A549 (cell line): Measurements from ENCODE around the gene TNNI3K. TPM values are rescaled to one million over a fixed set of nuclear protein-coding genes. Genes with fewer than 3 reads are reported as not detected.

Experiments used
- ATAC-seq, 2 experiments: fragments of 200-7000 bp in 1 of 2; fragments of >200 bp in 1 of 2; cut with Nextera tagmentation in 1 of 2; cut with Tn5 transposase in 1 of 2; 3 replicates each; pipeline versions ENCODE4 v1.8.0 to v1.9.1; 2018 to 2020; ENCODE audit warnings: mild to moderate bottlenecking in 1 of 2, moderate library complexity in 1 of 2
- CTCF ChIA-PET: fragments of 300-600 bp; sonication (Branson Sonifier 250); formaldehyde crosslinking; extraction: SDS; loops from one replicate; lab custom pipeline; 2021; ENCODE audit warnings: antibody characterized with exemption, inconsistent platforms; lab: Yijun Ruan, JAX
- POLR2A ChIA-PET: fragments of 350-600 bp; formaldehyde crosslinking; extraction: SDS; loops from one replicate; lab custom pipeline; 2021; ENCODE audit warnings: antibody characterized with exemption, inconsistent platforms; lab: Yijun Ruan, JAX
- DNase-seq, 2 experiments: peaks; one replicate each; pipeline versions ENCODE4 v3.0.0 to v3.0.0-alpha.2; 2011 to 2016; ENCODE audit warnings: low read depth in 1 of 2, low spot score in 1 of 2
- FAIRE-seq: peaks from 2 replicates; lab custom pipeline; 2011; peaks lifted over from hg19 to GRCh38; lab: Jason Lieb, UNC
- H3K27ac ChIP-seq, 2 experiments: fragments of >200 bp; sonication (Bioruptor Twin); formaldehyde crosslinking; 3 replicates each; pipeline ENCODE4 v1.5.1; 2016 to 2017
- H3K4me1 ChIP-seq: fragments of >200 bp; sonication (Bioruptor Twin); formaldehyde crosslinking; 3 replicates; pipeline ENCODE4 v1.6.1; 2016
- H3K4me2 ChIP-seq: fragments of >200 bp; sonication (Bioruptor Twin); formaldehyde crosslinking; 3 replicates; pipeline ENCODE4 v1.6.1; 2016
- H3K4me3 ChIP-seq: fragments of >200 bp; sonication (Bioruptor Twin); formaldehyde crosslinking; 3 replicates; pipeline ENCODE4 v1.5.1; 2016
- H3K9me3 ChIP-seq: fragments of >200 bp; sonication (Bioruptor Twin); formaldehyde crosslinking; 3 replicates; pipeline ENCODE4 v1.6.1; 2016
- BHLHE40 ChIP-seq: IDR thresholded peaks from 2 replicates; pipeline ENCODE4 v1.6.1; 2012; ENCODE audit warnings: low read depth, low read length, inconsistent platforms
- CHD2 ChIP-seq: fragments of 150-350 bp; IDR thresholded peaks from 2 replicates; pipeline ENCODE4 v1.6.1; 2014; ENCODE audit warnings: low read length; ENCODE audit not compliant: partially characterized antibody
- CHD4 ChIP-seq: fragments of 200-600 bp; sonication (generic); IDR thresholded peaks from 2 replicates; pipeline ENCODE4 v1.6.1; 2016; ENCODE audit warnings: antibody characterized with exemption, mild to moderate bottlenecking, borderline replicate concordance
- CTCF ChIP-seq: fragments of >200 bp; sonication (Bioruptor Twin); formaldehyde crosslinking; IDR thresholded peaks from 3 replicates; pipeline ENCODE4 v1.5.1; 2016
- E2F6 ChIP-seq: IDR thresholded peaks from 2 replicates; pipeline ENCODE4 v1.6.1; 2012; ENCODE audit warnings: low read depth, borderline replicate concordance
- EHMT2 ChIP-seq: fragments of 200-600 bp; sonication (generic); IDR thresholded peaks from 2 replicates; pipeline ENCODE4 v1.6.1; 2016; ENCODE audit warnings: antibody characterized with exemption, low read depth, mild to moderate bottlenecking, moderate library complexity
- EP300 ChIP-seq, 2 experiments: fragments of >200 bp; sonication (Bioruptor Twin); formaldehyde crosslinking; IDR thresholded peaks; 2 replicates in 1 of 2; 3 replicates in 1 of 2; pipeline ENCODE4 v1.6.1; 2016 to 2017
- ESRRA ChIP-seq: fragments of 150-350 bp; IDR thresholded peaks from 2 replicates; pipeline ENCODE4 v1.6.1; 2014; ENCODE audit warnings: mild to moderate bottlenecking, low read length, borderline replicate concordance
- FOSB ChIP-seq: fragments of 250-450 bp; sonication (Bioruptor Pico); IDR thresholded peaks from 2 replicates; pipeline ENCODE4 v1.5.0; 2020; ENCODE audit warnings: mild to moderate bottlenecking, moderate library complexity
- FOSL2 ChIP-seq, 2 experiments: fragments of 450-650 bp in 1 of 2; fragments of >200 bp in 1 of 2; sonication (Bioruptor Twin) in 1 of 2; formaldehyde crosslinking; IDR thresholded peaks; 2 replicates each; pipeline versions ENCODE4 v1.5.0 to v1.6.1; 2016 to 2020; ENCODE audit warnings: mild to moderate bottlenecking in 1 of 2, moderate library complexity in 1 of 2
- HEYL ChIP-seq: fragments of 250-450 bp; sonication (Bioruptor Pico); IDR thresholded peaks from 2 replicates; pipeline ENCODE4 v1.8.0; 2021; ENCODE audit warnings: mild to moderate bottlenecking, moderate library complexity
- HMGXB4 ChIP-seq: fragments of 250-450 bp; sonication (Bioruptor Pico); IDR thresholded peaks from 2 replicates; pipeline ENCODE4 v1.5.0; 2021; ENCODE audit warnings: mild to moderate bottlenecking, moderate library complexity, borderline replicate concordance
- HOXB13 ChIP-seq: fragments of 250-450 bp; sonication (Bioruptor Pico); IDR thresholded peaks from 2 replicates; pipeline ENCODE4 v1.5.0; 2020; ENCODE audit warnings: low read depth, mild to moderate bottlenecking, moderate library complexity
- JUN ChIP-seq, 2 experiments: fragments of >200 bp; sonication (Bioruptor Twin); formaldehyde crosslinking; IDR thresholded peaks; 2 replicates in 1 of 2; 3 replicates in 1 of 2; pipeline ENCODE4 v1.6.1; 2016 to 2017
- JUNB ChIP-seq: fragments of >200 bp; sonication (Bioruptor Twin); formaldehyde crosslinking; IDR thresholded peaks from 2 replicates; pipeline ENCODE4 v1.6.1; 2016
- KDM1A ChIP-seq: fragments of 200-600 bp; sonication (generic); IDR thresholded peaks from 2 replicates; pipeline ENCODE4 v1.6.1; 2016; ENCODE audit warnings: low read depth, mild to moderate bottlenecking
- KDM5A ChIP-seq: fragments of 200-600 bp; sonication (generic); IDR thresholded peaks from 2 replicates; pipeline ENCODE4 v1.6.1; 2016; ENCODE audit warnings: antibody characterized with exemption, mild to moderate bottlenecking
- MAFK ChIP-seq: fragments of 450-650 bp; IDR thresholded peaks from 2 replicates; pipeline ENCODE4 v1.6.1; 2014; ENCODE audit not compliant: partially characterized antibody
- MAX ChIP-seq: IDR thresholded peaks from 2 replicates; pipeline ENCODE4 v1.6.1; 2012
- NR3C1 ChIP-seq: fragments of >200 bp; sonication (Bioruptor Twin); formaldehyde crosslinking; IDR thresholded peaks from 3 replicates; pipeline ENCODE4 v1.6.1; 2017
- POLR2AphosphoS2 ChIP-seq: conservative IDR thresholded peaks from 2 replicates; pipeline ENCODE4 v1.6.1; 2012; ENCODE audit warnings: low read length, improper control_type of control experiment, inconsistent platforms
- RAD21 ChIP-seq, 2 experiments: fragments of >200 bp in 1 of 2; sonication (Bioruptor Twin) in 1 of 2; formaldehyde crosslinking in 1 of 2; IDR thresholded peaks in 1 of 2; conservative IDR thresholded peaks in 1 of 2; 2 replicates in 1 of 2; 3 replicates in 1 of 2; pipeline ENCODE4 v1.6.1; 2012 to 2018; ENCODE audit warnings: inconsistent platforms in 1 of 2
- RARB ChIP-seq: fragments of 250-450 bp; sonication (Bioruptor Pico); IDR thresholded peaks from 2 replicates; pipeline ENCODE4 v1.8.0; 2021; ENCODE audit warnings: mild to moderate bottlenecking, moderate library complexity
- RFX5 ChIP-seq: fragments of 450-650 bp; IDR thresholded peaks from 2 replicates; pipeline ENCODE4 v1.7.1; 2014; ENCODE audit warnings: antibody characterized with exemption, mild to moderate bottlenecking, moderate library complexity
- RNF2 ChIP-seq: fragments of 200-600 bp; sonication (generic); IDR thresholded peaks from 2 replicates; pipeline ENCODE4 v1.6.1; 2016; ENCODE audit warnings: low read depth, mild to moderate bottlenecking, antibody characterized with exemption, moderate library complexity, borderline replicate concordance
- SMC3 ChIP-seq: fragments of >200 bp; sonication (Bioruptor Twin); formaldehyde crosslinking; IDR thresholded peaks from 3 replicates; pipeline ENCODE4 v1.6.1; 2018; ENCODE audit warnings: inconsistent platforms
- TP53 ChIP-seq: fragments of 250-450 bp; sonication (Bioruptor Pico); IDR thresholded peaks from 2 replicates; pipeline ENCODE4 v1.5.0; 2021; ENCODE audit warnings: mild to moderate bottlenecking, moderate library complexity
- USF2 ChIP-seq: fragments of 450-650 bp; IDR thresholded peaks from 2 replicates; pipeline ENCODE4 v1.6.1; 2014; ENCODE audit warnings: antibody characterized with exemption
- ZC3H11A ChIP-seq: fragments of 450-650 bp; IDR thresholded peaks from 2 replicates; pipeline ENCODE4 v1.6.1; 2014; ENCODE audit warnings: antibody characterized with exemption, mild to moderate bottlenecking
- ZFP36 ChIP-seq: fragments of 450-650 bp; IDR thresholded peaks from 2 replicates; pipeline ENCODE4 v1.6.1; 2014; ENCODE audit warnings: borderline replicate concordance; ENCODE audit not compliant: partially characterized antibody
- ZSCAN20 ChIP-seq: fragments of 250-450 bp; sonication (Bioruptor Pico); IDR thresholded peaks from 2 replicates; pipeline ENCODE4 v1.8.0; 2022; ENCODE audit warnings: mild to moderate bottlenecking, moderate library complexity
- WGBS: methylation state at CpG from one replicate; pipeline ENCODE4 v1.1.6; 2017; ENCODE audit errors: missing lambda C conversion rate; 5-methylcytosine and 5-hydroxymethylcytosine counted together
- polyA plus RNA-seq, 4 experiments: library from polyadenylated mRNA; depleted of rRNA in 3 of 4; stranded (reverse); fragments of >200 nt; fragmentation: RNase III in 1 of 4; extraction: RNeasy Plus Mini Kit Qiagen cat#74134 plus additional on column Dnase treatment in 1 of 4; gene quantifications; 2 replicates in 3 of 4; 3 replicates in 1 of 4; pipeline ENCODE4 v1.2.3, GENCODE V29; 2011 to 2017

The TNNI3K gene
- polyA plus RNA-seq, 2 of the 4 experiments (the other 2 are of a cell fraction), result 0.67 TPM; not detected in 1

- CTCF ChIA-PET, result no interaction called here
- ATAC-seq, result no peak
Measured at GRCh38 chr1:74530892-74531291, 295.7 kb downstream of the TNNI3K start.

GRCh38 chr1:74531796-74532195 lies 296.6 kb downstream of the TNNI3K start:
- TF ChIP-seq RAD21 (conservative IDR thresholded peaks at IDR 0.05 in 1 of 2, IDR thresholded peaks at IDR 0.05 in 1 of 2) (no peak), ZFP36 (no peak), MAX (no peak), USF2 (no peak), EP300 (IDR thresholded peaks at IDR 0.05) (no peak), SMC3 (no peak), FOSL2 (IDR thresholded peaks at IDR 0.05) (no peak), FOSL2 (CRISPR knock-in tag; IDR thresholded peaks at IDR 0.05) (no peak), RFX5 (no peak), ZC3H11A (no peak), MAFK (no peak), KDM5A (no peak), CHD2 (no peak), E2F6 (no peak), HEYL (CRISPR knock-in tag) (no peak), KDM1A (no peak)
- TF ChIP-seq, all 56 proteins: peak for 0
- 28% methylated on average over 1 of the region's 1 CpG for WGBS
- FAIRE-seq, result no peak
- no peaks in the 10 kb centered on the region for H3K9me3 ChIP-seq
- DNase-seq, result no peak
- no peak overlapping the region for H3K4me2 ChIP-seq
- no peak overlapping the region for H3K27ac ChIP-seq
- ChIA-PET POLR2A (no interaction called here), CTCF (no interaction called here)
- ATAC-seq, result no peak
- no peaks in the 10 kb centered on the region for H3K4me1 ChIP-seq
- H3K4me3 ChIP-seq, result no peak overlapping the region

More at GRCh38 chr1:74530892-74531291, 295.7 kb downstream of the TNNI3K start:
- TF ChIP-seq FOSL2 (IDR thresholded peaks at IDR 0.05) (no peak), FOSL2 (CRISPR knock-in tag; IDR thresholded peaks at IDR 0.05) (no peak), HOXB13 (CRISPR knock-in tag) (no peak)
- Histone ChIP-seq H3K9me3 (no peaks in the 10 kb centered on the region), H3K4me1 (no peaks in the 10 kb centered on the region), H3K27ac (no peak overlapping the region), H3K4me3 (no peak overlapping the region), H3K4me2 (no peak overlapping the region)
- no peak for FAIRE-seq
- no peak for DNase-seq
- POLR2A ChIA-PET, result no interaction called here

- ATAC-seq (no peak), DNase-seq (no peak), FAIRE-seq (no peak)
- POLR2A ChIA-PET, result no interaction called here
- H3K27ac ChIP-seq, result no peak overlapping the region
- no peaks in the 10 kb centered on the region for H3K4me1 ChIP-seq
- TF ChIP-seq HMGXB4 (CRISPR knock-in tag), result no peak
- TF ChIP-seq JUN (IDR thresholded peaks at IDR 0.05), result no peak
- TF ChIP-seq EHMT2, result no peak
- TF ChIP-seq KDM5A, result no peak
- TF ChIP-seq CHD4, result no peak
- no peak for TF ChIP-seq TP53 (CRISPR knock-in tag)
- TF ChIP-seq CTCF, result no peak
- TF ChIP-seq HEYL (CRISPR knock-in tag), result no peak
- no peak for TF ChIP-seq POLR2AphosphoS2
- TF ChIP-seq ZSCAN20, result no peak
- TF ChIP-seq RNF2, result no peak
- no peak for TF ChIP-seq FOSL2 (IDR thresholded peaks at IDR 0.05)
- TF ChIP-seq FOSL2 (CRISPR knock-in tag; IDR thresholded peaks at IDR 0.05), result no peak
- no peak for TF ChIP-seq RFX5
- TF ChIP-seq CHD2, result no peak
- TF ChIP-seq ESRRA, result no peak
- no peak for TF ChIP-seq NR3C1
- no peak for TF ChIP-seq FOSB (CRISPR knock-in tag)
- TF ChIP-seq BHLHE40, result no peak
- no peak for TF ChIP-seq JUNB
- TF ChIP-seq RARB, result no peak
- TF ChIP-seq, all 56 proteins: peak for 0
- H3K9me3 ChIP-seq, result no peaks in the 10 kb centered on the region
- CTCF ChIA-PET, result no interaction called here
- WGBS, result 28% methylated on average over 3 of the region's 3 CpGs
- no peak overlapping the region for H3K4me2 ChIP-seq
- H3K4me3 ChIP-seq, result no peak overlapping the region
Measured at GRCh38 chr1:74534241-74534640, 299.1 kb downstream of the TNNI3K start.
